AG09309 (cell line): ENCODE results near the gene DUS3L.

Experiments
- DNase-seq: peaks from one replicate; pipeline ENCODE4 v3.0.0-alpha.2; 2010; ENCODE audit warnings: low read depth
- H3K4me3 ChIP-seq: 2 replicates; pipeline ENCODE4 v1.5.1; 2011; ENCODE audit warnings: mild to moderate bottlenecking, low read depth, low read length, moderate library complexity; ENCODE audit not compliant: control insufficient read depth
- CTCF ChIP-seq: IDR thresholded peaks from 2 replicates; pipeline ENCODE4 v1.5.1; 2011; ENCODE audit warnings: mild to moderate bottlenecking, low read depth, low read length, inconsistent platforms; ENCODE audit not compliant: insufficient read depth, control insufficient read depth; ENCODE audit errors: missing control alignments

Gene DUS3L

GRCh38 chr19:5789351-5789761 lies 1.6 kb downstream of the DUS3L start:
- TF ChIP-seq CTCF = no peak
- no peak for DNase-seq

GRCh38 chr19:5788422-5788821 lies 2.5 kb downstream of the DUS3L start:
- no peak for TF ChIP-seq CTCF
- no peak overlapping the region for H3K4me3 ChIP-seq
- no peak for DNase-seq

More at GRCh38 chr19:5789351-5789761, 1.6 kb downstream of the DUS3L start:
- no peak overlapping the region for H3K4me3 ChIP-seq

- DNase-seq = no peak
- no peak overlapping the region for H3K4me3 ChIP-seq
- TF ChIP-seq CTCF = no peak
These were observed 3.4 kb downstream of the DUS3L start for GRCh38 chr19:5787409-5788182.

GRCh38 chr19:5786593-5787408 lies 4.2 kb downstream of the DUS3L start:
- H3K4me3 ChIP-seq = no peak overlapping the region
- no peak for DNase-seq
- TF ChIP-seq CTCF = no peak

GRCh38 chr19:5785423-5785822 lies 5.5 kb downstream of the DUS3L start:
- no peak for TF ChIP-seq CTCF
- H3K4me3 ChIP-seq = no peak overlapping the region
- no peak for DNase-seq

GRCh38 chr19:5784581-5785147 lies 6.3 kb downstream of the DUS3L start, which contains the start of gene PRR22:
Gene PRR22, minus strand, starts transcription at chr19:5784746. Its CDS starts 86 bp downstream, at chr19:5784660.
- no peak for TF ChIP-seq CTCF
- no peak for DNase-seq
- no peak within 1 kb of the TSS for H3K4me3 ChIP-seq
